Osteoblast (primary cell): ENCODE data around the gene LACTB. TPM values are rescaled to one million over a fixed set of nuclear protein-coding genes. Genes with fewer than 3 reads are reported as not detected.
A peak's percentile ranks its signal among the peaks of the same experiment; 100 is the strongest.

ENCODE experiments used
- DNase-seq: peaks from one replicate; pipeline ENCODE4 v3.0.0; 2011; ENCODE audit warnings: low spot score, mixed read lengths; ENCODE audit not compliant: insufficient read length; ENCODE audit errors: missing footprints
- H2AFZ ChIP-seq: 2 replicates; pipeline ENCODE4 v1.6.0; 2011; ENCODE audit warnings: mild to moderate bottlenecking, low read length
- H3K27ac ChIP-seq: 2 replicates; pipeline ENCODE4 v1.5.1; 2011; ENCODE audit warnings: mild to moderate bottlenecking, low read depth, low read length, moderate library complexity
- H3K27me3 ChIP-seq: 2 replicates; pipeline ENCODE4 v1.6.0; 2012; ENCODE audit warnings: mild to moderate bottlenecking, control low read depth, inconsistent platforms, low read length, moderate library complexity; ENCODE audit not compliant: insufficient read depth
- H3K36me3 ChIP-seq: 2 replicates; pipeline ENCODE4 v1.5.1; 2011; ENCODE audit warnings: mild to moderate bottlenecking, low read length, control low read depth, moderate library complexity; ENCODE audit not compliant: insufficient read depth
- H3K4me1 ChIP-seq: 2 replicates; pipeline ENCODE4 v1.5.1; 2011; ENCODE audit warnings: mild to moderate bottlenecking, low read length, control low read depth, moderate library complexity; ENCODE audit not compliant: insufficient read depth
- H3K4me2 ChIP-seq: 2 replicates; pipeline ENCODE4 v1.6.0; 2011; ENCODE audit warnings: mild to moderate bottlenecking, low read length; ENCODE audit not compliant: insufficient read depth
- H3K4me3 ChIP-seq: fragments of 200-600 bp; sonication (generic); 3 replicates; pipeline ENCODE4 v1.5.1; 2012; ENCODE audit warnings: mild to moderate bottlenecking, low read length, inconsistent platforms; ENCODE audit not compliant: insufficient read depth
- H3K79me2 ChIP-seq: 2 replicates; pipeline ENCODE4 v1.6.0; 2012; ENCODE audit warnings: mild to moderate bottlenecking, low read length, control low read depth, inconsistent platforms; ENCODE audit not compliant: insufficient read depth
- H3K9me3 ChIP-seq: 2 replicates; pipeline ENCODE4 v1.5.1; 2011; ENCODE audit warnings: low read depth, low read length, control low read depth
- H4K20me1 ChIP-seq: 2 replicates; pipeline ENCODE4 v1.6.0; 2012; ENCODE audit warnings: mild to moderate bottlenecking, low read length, control low read depth; ENCODE audit not compliant: insufficient read depth
- total RNA-seq: library from RNA; depleted of rRNA; stranded (reverse); fragments of >200 nt; gene quantifications from 2 replicates; pipeline ENCODE4 v1.2.3, GENCODE V29; 2012
- TF ChIP-seq, protein P1 (sequence below): IDR thresholded peaks from 2 replicates; pipeline ENCODE4 v1.5.1; 2011; ENCODE audit warnings: mild to moderate bottlenecking, low read depth, low read length, moderate library complexity; ENCODE audit errors: extremely low read depth

LACTB gene
- total RNA-seq, 1 donor, result 52.8 TPM

- Histone ChIP-seq H3K27ac (no peak overlapping the region), H3K79me2 (no peaks in the 10 kb centered on the region), H3K4me1 (no peaks in the 10 kb centered on the region), H2AFZ (no peak overlapping the region), H3K9me3 (no peaks in the 10 kb centered on the region), H3K4me2 (no peak overlapping the region), H3K36me3 (no peaks in the 10 kb centered on the region), H4K20me1 (no peaks in the 10 kb centered on the region), H3K27me3 (no peaks in the 10 kb centered on the region), H3K4me3 (no peak overlapping the region)
- DNase-seq, result no peak
- TF ChIP-seq, protein P1, sequence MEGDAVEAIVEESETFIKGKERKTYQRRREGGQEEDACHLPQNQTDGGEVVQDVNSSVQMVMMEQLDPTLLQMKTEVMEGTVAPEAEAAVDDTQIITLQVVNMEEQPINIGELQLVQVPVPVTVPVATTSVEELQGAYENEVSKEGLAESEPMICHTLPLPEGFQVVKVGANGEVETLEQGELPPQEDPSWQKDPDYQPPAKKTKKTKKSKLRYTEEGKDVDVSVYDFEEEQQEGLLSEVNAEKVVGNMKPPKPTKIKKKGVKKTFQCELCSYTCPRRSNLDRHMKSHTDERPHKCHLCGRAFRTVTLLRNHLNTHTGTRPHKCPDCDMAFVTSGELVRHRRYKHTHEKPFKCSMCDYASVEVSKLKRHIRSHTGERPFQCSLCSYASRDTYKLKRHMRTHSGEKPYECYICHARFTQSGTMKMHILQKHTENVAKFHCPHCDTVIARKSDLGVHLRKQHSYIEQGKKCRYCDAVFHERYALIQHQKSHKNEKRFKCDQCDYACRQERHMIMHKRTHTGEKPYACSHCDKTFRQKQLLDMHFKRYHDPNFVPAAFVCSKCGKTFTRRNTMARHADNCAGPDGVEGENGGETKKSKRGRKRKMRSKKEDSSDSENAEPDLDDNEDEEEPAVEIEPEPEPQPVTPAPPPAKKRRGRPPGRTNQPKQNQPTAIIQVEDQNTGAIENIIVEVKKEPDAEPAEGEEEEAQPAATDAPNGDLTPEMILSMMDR, result no peak
Observed at GRCh38 chr15:63172851-63173451, 51.3 kb downstream of the LACTB start.

DNA sequence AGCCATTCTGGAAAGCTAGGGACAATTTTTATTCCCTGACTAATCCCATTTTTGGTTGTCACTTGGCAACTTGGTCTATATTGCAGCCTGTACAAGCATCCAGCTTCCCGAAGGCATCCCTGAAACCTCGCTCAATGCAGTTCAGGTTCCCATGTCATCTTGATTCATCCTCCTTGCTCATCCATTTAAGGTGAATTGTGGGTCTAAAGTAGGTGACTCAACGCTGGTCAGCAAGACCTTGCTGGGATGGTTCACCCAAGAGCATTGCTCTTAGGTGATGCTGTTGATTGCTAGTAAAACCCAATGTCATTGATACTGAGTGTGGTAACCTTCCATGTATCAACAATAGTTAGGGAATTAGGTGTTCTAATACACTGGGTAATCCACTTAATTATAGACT is 54.6 kb downstream of the LACTB start:
- Histone ChIP-seq H3K9me3 (no peaks in the 10 kb centered on the region), H4K20me1 (no peaks in the 10 kb centered on the region), H3K4me2 (no peak overlapping the region), H3K36me3 (no peaks in the 10 kb centered on the region), H3K79me2 (no peaks in the 10 kb centered on the region), H3K4me3 (no peak overlapping the region), H3K4me1 (no peaks in the 10 kb centered on the region), H3K27me3 (no peaks in the 10 kb centered on the region), H2AFZ (no peak overlapping the region), H3K27ac (no peak overlapping the region)
- DNase-seq, result no peak
- TF ChIP-seq, protein P1, result no peak

DNA sequence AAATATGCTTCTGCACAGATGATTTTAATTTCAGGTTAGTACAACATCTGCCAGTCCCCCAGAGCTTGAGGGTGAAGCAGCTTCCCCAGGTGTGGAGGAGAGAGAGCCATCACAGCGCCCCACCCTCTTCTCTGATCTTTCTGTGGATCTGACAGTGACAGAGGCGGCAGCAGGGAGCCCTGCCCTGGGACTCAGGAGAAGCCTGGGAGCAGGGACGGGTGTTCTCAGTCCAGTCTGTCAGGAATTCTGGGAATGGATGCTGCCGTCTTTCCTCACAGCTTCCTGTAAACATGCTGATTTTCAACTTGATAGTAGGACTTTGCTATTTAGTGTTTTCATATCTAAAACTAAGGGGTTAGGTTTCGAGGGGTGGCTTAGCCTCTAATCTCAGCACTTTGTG is 56.4 kb downstream of the LACTB start:
- H3K79me2 ChIP-seq, result no peaks in the 10 kb centered on the region
- no peak overlapping the region for H3K4me2 ChIP-seq
- no peak overlapping the region for H3K27ac ChIP-seq
- no peaks in the 10 kb centered on the region for H4K20me1 ChIP-seq
- H3K27me3 ChIP-seq, result no peaks in the 10 kb centered on the region
- TF ChIP-seq, protein P1, result no peak
- no peak for DNase-seq
- H2AFZ ChIP-seq, result peak overlapping the region; percentile 60
- no peaks in the 10 kb centered on the region for H3K4me1 ChIP-seq
- no peaks in the 10 kb centered on the region for H3K9me3 ChIP-seq
- H3K4me3 ChIP-seq, result no peak overlapping the region
- H3K36me3 ChIP-seq, result no peaks in the 10 kb centered on the region

DNA sequence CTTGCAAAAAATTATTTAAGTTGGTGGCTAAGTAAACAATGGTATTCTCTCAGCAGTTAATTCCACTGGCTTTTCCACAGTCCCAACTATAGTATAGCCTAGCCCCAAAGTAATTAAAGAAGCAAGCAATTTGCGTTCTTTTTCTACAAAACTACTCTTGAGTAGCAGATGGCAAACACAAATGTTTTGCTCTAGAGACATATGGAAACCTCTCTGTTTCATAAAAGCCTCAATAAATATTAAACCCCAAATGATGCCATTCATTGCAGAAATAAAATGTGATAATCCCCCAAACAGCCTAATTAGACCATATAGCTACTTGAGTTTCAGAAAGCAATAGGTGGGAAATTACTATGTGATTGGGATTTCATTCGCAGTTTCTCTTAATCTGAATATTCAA is 59.1 kb downstream of the LACTB start:
- H3K4me2 ChIP-seq, result no peak overlapping the region
- no peaks in the 10 kb centered on the region for H3K27me3 ChIP-seq
- H2AFZ ChIP-seq, result no peak overlapping the region
- no peaks in the 10 kb centered on the region for H3K79me2 ChIP-seq
- H3K36me3 ChIP-seq, result no peaks in the 10 kb centered on the region
- H3K9me3 ChIP-seq, result no peaks in the 10 kb centered on the region
- DNase-seq, result no peak
- no peaks in the 10 kb centered on the region for H4K20me1 ChIP-seq
- H3K4me1 ChIP-seq, result peaks cover under 1% of the 10 kb centered on the region
- H3K4me3 ChIP-seq, result no peak overlapping the region
- TF ChIP-seq, protein P1, result no peak
- H3K27ac ChIP-seq, result no peak overlapping the region
